HG02642 (cell line): ENCODE data around the gene SULT2B1.

ENCODE experiments used
- ATAC-seq: cut with Tn5 transposase; IDR thresholded peaks from one replicate; pipeline ENCODE4 v1.9.1; 2021; ENCODE audit warnings: mild to moderate bottlenecking; ENCODE audit not compliant: unreplicated experiment, poor library complexity

The SULT2B1 gene

GRCh38 chr19:48644839-48645619, 93.1 kb downstream of the SULT2B1 start:
- ATAC-seq: no peak

GRCh38 chr19:48645620-48646000, 93.6 kb downstream of the SULT2B1 start:
- no peak for ATAC-seq

GRCh38 chr19:48646001-48646721, 94.2 kb downstream of the SULT2B1 start, which contains the start of gene CA11:
CA11 (minus strand) TSS chr19:48646187; CDS start chr19:48645632, 555 bp downstream.
- ATAC-seq: peak; percentile 82

- no peak for ATAC-seq
Measured at GRCh38 chr19:48646722-48647216, 94.8 kb downstream of the SULT2B1 start.

DNA sequence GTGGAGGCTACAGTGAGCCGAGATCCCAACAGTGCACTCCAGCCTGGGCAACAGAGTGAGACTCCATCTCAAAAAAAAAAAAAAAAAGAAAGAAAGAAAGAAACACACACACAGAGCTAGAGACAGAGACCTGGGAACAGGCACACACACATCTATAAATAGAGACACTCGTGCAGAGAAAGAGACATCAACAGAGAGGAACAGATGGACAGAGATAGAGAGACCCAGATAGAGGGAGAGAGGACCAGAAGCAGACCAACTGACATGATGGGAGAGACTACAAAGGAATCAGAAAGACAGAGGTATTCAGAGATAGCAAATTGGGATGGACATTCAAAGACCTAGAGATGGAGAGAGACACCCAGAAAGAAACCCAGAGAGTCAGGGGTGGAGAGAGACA, 96.2 kb downstream of the SULT2B1 start:
- ATAC-seq: no peak
